Embryonic facial prominence (tissue), 1 donor: Measurements from ENCODE around the gene GASK1A.

Experiments
- DNase-seq: peaks from one replicate; pipeline ENCODE4 v3.0.0-alpha.2; 2016; ENCODE audit errors: extremely low spot score

GASK1A gene

GRCh38 chr3:42982645-42983412 is 3.7 kb downstream of the GASK1A start:
- no peak for DNase-seq

- no peak for DNase-seq
These were observed 4.8 kb downstream of the GASK1A start for GRCh38 chr3:42983927-42984326.

- no peak for DNase-seq
These were observed 5.6 kb downstream of the GASK1A start for GRCh38 chr3:42984701-42985100.

GRCh38 chr3:42988097-42988496 is 9.0 kb downstream of the GASK1A start:
- DNase-seq: no peak

GRCh38 chr3:42988566-42988965 is 9.5 kb downstream of the GASK1A start:
- no peak for DNase-seq

GRCh38 chr3:42991341-42992315 is 12.5 kb downstream of the GASK1A start:
- no peak for DNase-seq

- no peak for DNase-seq
These were observed 15.5 kb downstream of the GASK1A start for GRCh38 chr3:42994595-42994994.

GRCh38 chr3:42996021-42996420 is 16.9 kb downstream of the GASK1A start:
- DNase-seq: no peak

GRCh38 chr3:42996633-42997075 is 17.5 kb downstream of the GASK1A start:
- DNase-seq: no peak

- DNase-seq: no peak
These were observed 20.1 kb downstream of the GASK1A start for GRCh38 chr3:42999212-42999611.

GRCh38 chr3:42999632-43000031 is 20.5 kb downstream of the GASK1A start:
- DNase-seq: no peak

- DNase-seq: no peak
These were observed 21.3 kb downstream of the GASK1A start for GRCh38 chr3:43000387-43000786.

- no peak for DNase-seq
These were observed 22.0 kb downstream of the GASK1A start for GRCh38 chr3:43001094-43001553.

GRCh38 chr3:43001556-43002121 is 22.5 kb downstream of the GASK1A start:
- DNase-seq: no peak

- no peak for DNase-seq
These were observed 25.2 kb downstream of the GASK1A start for GRCh38 chr3:43004282-43004681.

- DNase-seq: no peak
These were observed 26.1 kb downstream of the GASK1A start for GRCh38 chr3:43005253-43005652.

GRCh38 chr3:43005981-43006380 is 26.9 kb downstream of the GASK1A start:
- no peak for DNase-seq

GRCh38 chr3:43006825-43007224 is 27.7 kb downstream of the GASK1A start:
- no peak for DNase-seq

GRCh38 chr3:43009547-43009946 is 30.4 kb downstream of the GASK1A start:
- no peak for DNase-seq

GRCh38 chr3:43010638-43011037 is 31.5 kb downstream of the GASK1A start:
- DNase-seq: no peak

GRCh38 chr3:43011638-43012037 is 32.5 kb downstream of the GASK1A start:
- DNase-seq: no peak

GRCh38 chr3:43012174-43012573 is 33.1 kb downstream of the GASK1A start:
- no peak for DNase-seq
